ENCODE data around the gene ZFAND6. TPM values are rescaled to one million over a fixed set of nuclear protein-coding genes. Genes with fewer than 3 reads are reported as not detected.
A peak's percentile ranks its signal among the peaks of the same experiment; 100 is the strongest.

Gene ZFAND6
- total RNA-seq, 2 donors from 2014 or later, result 21.8 to 39.7 TPM

- no peaks in the 10 kb centered on the region for H3K9me3 ChIP-seq
- intact Hi-C loops (cut with DNase I), result loop anchor here (10.0 kb wide), 1 partner anchor 96 kb away; the partner anchor contains the start of gene ZFAND6
- 73 to 86% methylated on average over 4 to 6 of the region's 6 CpGs for WGBS, 2 donors
- ATAC-seq (no peak), DNase-seq (no peak)
- H3K4me1 ChIP-seq, result peaks cover 13% of the 10 kb centered on the region
- H3K36me3 ChIP-seq (replicated peaks in 1 of 2; ENCODE audit: insufficient read depth in 1 of 2, low read depth in 2 of 2), result no peaks in the 10 kb centered on the region
- TF ChIP-seq POLR2A (IDR thresholded peaks at IDR 0.05) (no peak), CTCF (IDR thresholded peaks at IDR 0.05) (no peak)
- H3K4me3 ChIP-seq, result no peak overlapping the region
- no peak overlapping the region for H3K27ac ChIP-seq
- H3K27me3 ChIP-seq, result no peaks in the 10 kb centered on the region
Observed at GRCh38 chr15:80151148-80151547, 91.7 kb downstream of the ZFAND6 start.

GRCh38 chr15:80151576-80151975 is 92.1 kb downstream of the ZFAND6 start:
- ATAC-seq (no peak), DNase-seq (no peak)
- no peaks in the 10 kb centered on the region for H3K36me3 ChIP-seq (replicated peaks in 1 of 2; ENCODE audit: insufficient read depth in 1 of 2, low read depth in 2 of 2)
- no peaks in the 10 kb centered on the region for H3K27me3 ChIP-seq
- whole genome bisulfite sequencing, 2 donors, result 21 to 49% methylated on average over 3 of the region's 3 CpGs
- H3K27ac ChIP-seq, result peak overlapping the region in 3 of 4 donors; percentile 62 to 73 (median 68)
- no peak overlapping the region for H3K4me3 ChIP-seq
- intact Hi-C loops (cut with DNase I), result loop anchor here (10.0 kb wide), 1 partner anchor 97 kb away; the partner anchor contains the start of gene ZFAND6
- H3K9me3 ChIP-seq, result no peaks in the 10 kb centered on the region
- H3K4me1 ChIP-seq, result peaks cover 13% of the 10 kb centered on the region
- TF ChIP-seq CTCF (IDR thresholded peaks at IDR 0.05), result no peak
- TF ChIP-seq POLR2A (IDR thresholded peaks at IDR 0.05), result no peak

- DNase-seq, result peak; percentile 96 to 99 (median 98)
- TF ChIP-seq CTCF (IDR thresholded peaks at IDR 0.05) (no peak), POLR2A (IDR thresholded peaks at IDR 0.05) (no peak)
- peak overlapping the region; percentile 73 to 78 (median 77) for H3K27ac ChIP-seq
- H3K4me1 ChIP-seq, result peaks cover 13% of the 10 kb centered on the region
- H3K36me3 ChIP-seq (replicated peaks in 1 of 2; ENCODE audit: insufficient read depth in 1 of 2, low read depth in 2 of 2), result no peaks in the 10 kb centered on the region
- 2 to 3% methylated on average over 18 to 21 of the region's 41 CpGs for WGBS, 2 donors
- ATAC-seq, result peak; percentile 92
- H3K4me3 ChIP-seq, result peak overlapping the region; percentile 19 to 53
- intact Hi-C loops (cut with DNase I), result loop anchor here (10.0 kb wide), 1 partner anchor 98 kb away; the partner anchor contains the start of gene ZFAND6
- no peaks in the 10 kb centered on the region for H3K27me3 ChIP-seq
- no peaks in the 10 kb centered on the region for H3K9me3 ChIP-seq
Observed at GRCh38 chr15:80152180-80152895, 92.9 kb downstream of the ZFAND6 start.

GRCh38 chr15:80152896-80153876 is 93.7 kb downstream of the ZFAND6 start, which contains the start of gene FAH:
Gene FAH, plus strand, starts transcription at chr15:80152999. Its CDS starts 56 bp downstream, at chr15:80153055.
- H3K9me3 ChIP-seq, result no peaks in the 10 kb centered on the region
- intact Hi-C loops (cut with DNase I), result loop anchor here (10.0 kb wide), 1 partner anchor 98 kb away; the partner anchor contains the start of gene ZFAND6
- H3K4me3 ChIP-seq, result peak within 1 kb of the TSS; percentile 19 to 53
- peaks cover 13% of the 10 kb centered on the region for H3K4me1 ChIP-seq
- H3K27me3 ChIP-seq, result no peaks in the 10 kb centered on the region
- no peaks in the 10 kb centered on the region for H3K36me3 ChIP-seq (replicated peaks in 1 of 2; ENCODE audit: insufficient read depth in 1 of 2, low read depth in 2 of 2)
- peak; percentile 28 to 42 (median 37) for DNase-seq
- H3K27ac ChIP-seq, result peak within 1 kb of the TSS; percentile 73 to 78 (median 77)
- TF ChIP-seq POLR2A (IDR thresholded peaks at IDR 0.05), result peak in 2 of 3 donors; percentile 37 to 49
- peak in 1 of 7 experiments; percentile 5 for TF ChIP-seq CTCF (IDR thresholded peaks at IDR 0.05)
- 1 to 2% methylated on average over 26 to 39 of the region's 45 CpGs for WGBS, 2 donors
- peak; percentile 69 for ATAC-seq
